Measurements from ENCODE around the gene CD84. TPM values are rescaled to one million over a fixed set of nuclear protein-coding genes. Genes with fewer than 3 reads are reported as not detected.

The CD84 gene
- total RNA-seq, 2 donors from 2014 or later: 1.3 to 3.0 TPM

- no peak overlapping the region for H3K9ac ChIP-seq (ENCODE audit: low read depth in 2 of 2, low read length in 2 of 2)
- H3K27me3 ChIP-seq: no peaks in the 10 kb centered on the region
- no peaks in the 10 kb centered on the region for H3K36me3 ChIP-seq
- no peak for DNase-seq
- H3K4me3 ChIP-seq: no peak overlapping the region
- no peak overlapping the region for H3K27ac ChIP-seq
- H3K9me3 ChIP-seq: no peaks in the 10 kb centered on the region
- no peak for TF ChIP-seq CTCF (IDR thresholded peaks at IDR 0.05)
- intact Hi-C loops (cut with DNase I): no loop called here
- H3K4me1 ChIP-seq: no peaks in the 10 kb centered on the region
Observed at GRCh38 chr1:160625321-160625720, 46.0 kb upstream of the CD84 start.

GRCh38 chr1:160624464-160624863 lies 45.2 kb upstream of the CD84 start:
- no peaks in the 10 kb centered on the region for H3K27me3 ChIP-seq
- no peaks in the 10 kb centered on the region for H3K4me1 ChIP-seq
- no peak overlapping the region for H3K4me3 ChIP-seq
- TF ChIP-seq CTCF (IDR thresholded peaks at IDR 0.05): no peak
- no peak overlapping the region for H3K9ac ChIP-seq (ENCODE audit: low read depth in 2 of 2, low read length in 2 of 2)
- H3K9me3 ChIP-seq: no peaks in the 10 kb centered on the region
- H3K27ac ChIP-seq: no peak overlapping the region
- H3K36me3 ChIP-seq: no peaks in the 10 kb centered on the region
- DNase-seq: no peak
- intact Hi-C loops (cut with DNase I): no loop called here

GRCh38 chr1:160623862-160624261 lies 44.6 kb upstream of the CD84 start:
- no peak for DNase-seq
- H3K27me3 ChIP-seq: no peaks in the 10 kb centered on the region
- no peak for TF ChIP-seq CTCF (IDR thresholded peaks at IDR 0.05)
- no peak overlapping the region for H3K27ac ChIP-seq
- H3K9ac ChIP-seq (ENCODE audit: low read depth in 2 of 2, low read length in 2 of 2): no peak overlapping the region
- intact Hi-C loops (cut with DNase I): no loop called here
- no peak overlapping the region for H3K4me3 ChIP-seq
- H3K4me1 ChIP-seq: no peaks in the 10 kb centered on the region
- H3K36me3 ChIP-seq: no peaks in the 10 kb centered on the region
- H3K9me3 ChIP-seq: no peaks in the 10 kb centered on the region

- no peaks in the 10 kb centered on the region for H3K9me3 ChIP-seq
- H3K4me1 ChIP-seq: no peaks in the 10 kb centered on the region
- no peak overlapping the region for H3K27ac ChIP-seq
- no peaks in the 10 kb centered on the region for H3K36me3 ChIP-seq
- intact Hi-C loops (cut with DNase I): no loop called here
- H3K4me3 ChIP-seq: no peak overlapping the region
- no peak for DNase-seq
- TF ChIP-seq CTCF (IDR thresholded peaks at IDR 0.05): no peak
- H3K27me3 ChIP-seq: no peaks in the 10 kb centered on the region
- no peak overlapping the region for H3K9ac ChIP-seq (ENCODE audit: low read depth in 2 of 2, low read length in 2 of 2)
Observed at GRCh38 chr1:160623227-160623633, 43.9 kb upstream of the CD84 start.

GRCh38 chr1:160622501-160623226 lies 43.4 kb upstream of the CD84 start:
- Histone ChIP-seq H3K27ac (no peak overlapping the region), H3K4me3 (no peak overlapping the region), H3K27me3 (no peaks in the 10 kb centered on the region), H3K9me3 (no peaks in the 10 kb centered on the region), H3K4me1 (no peaks in the 10 kb centered on the region), H3K36me3 (no peaks in the 10 kb centered on the region), H3K9ac (ENCODE audit: low read depth in 2 of 2, low read length in 2 of 2) (no peak overlapping the region)
- no peak for TF ChIP-seq CTCF (IDR thresholded peaks at IDR 0.05)
- DNase-seq: no peak
- intact Hi-C loops (cut with DNase I): no loop called here
